Endothelial cell (in vitro differentiated cells): Measurements from ENCODE around the gene KMT2A. TPM values are rescaled to one million over a fixed set of nuclear protein-coding genes. Genes with fewer than 3 reads are reported as not detected.
A peak's percentile ranks its signal among the peaks of the same experiment; 100 is the strongest.

Experiments used
- DNase-seq: peaks from one replicate; pipeline ENCODE4 v3.0.0; 2021; ENCODE audit warnings: low spot score
- H3K27ac Mint-ChIP-seq: one replicate; pipeline ENCODE4 v1.8.0; 2021; ENCODE audit warnings: mixed read lengths, inconsistent platforms; ENCODE audit not compliant: unreplicated experiment
- H3K27me3 Mint-ChIP-seq: one replicate; pipeline ENCODE4 v1.8.0; 2021; ENCODE audit warnings: mild to moderate bottlenecking, moderate library complexity, mixed read lengths, inconsistent platforms; ENCODE audit not compliant: unreplicated experiment
- H3K36me3 Mint-ChIP-seq: one replicate; pipeline ENCODE4 v1.8.0; 2021; ENCODE audit warnings: mild to moderate bottlenecking, low read depth, mixed read lengths, inconsistent platforms; ENCODE audit not compliant: unreplicated experiment
- H3K4me1 Mint-ChIP-seq: one replicate; pipeline ENCODE4 v1.8.0; 2021; ENCODE audit warnings: mild to moderate bottlenecking, mixed read lengths, inconsistent platforms; ENCODE audit not compliant: unreplicated experiment
- H3K4me3 Mint-ChIP-seq: one replicate; pipeline ENCODE4 v1.8.0; 2021; ENCODE audit warnings: mild to moderate bottlenecking, mixed read lengths, inconsistent platforms; ENCODE audit not compliant: unreplicated experiment
- H3K9me3 Mint-ChIP-seq: one replicate; pipeline ENCODE4 v1.8.0; 2021; ENCODE audit warnings: mixed read lengths, inconsistent platforms; ENCODE audit not compliant: unreplicated experiment
- CTCF ChIP-seq: fragments of 200-600 bp; sonication (generic); IDR thresholded peaks from one replicate; pipeline ENCODE4 v1.5.0; 2021; ENCODE audit warnings: antibody characterized with exemption; ENCODE audit not compliant: unreplicated experiment
- total RNA-seq: library from RNA; stranded (reverse); fragmentation: NEBNext Ultra II Directional; extraction: Animal tissue kit (Norgen Biotek cat#: 25700); gene quantifications from one replicate; pipeline ENCODE4 v1.2.1, GENCODE V29; 2021; ENCODE audit not compliant: unreplicated experiment

Gene KMT2A
- total RNA-seq, 1 donor from 2014 or later, result 104 TPM

- TF ChIP-seq CTCF, result no peak
- H3K27me3 Mint-ChIP-seq, result peaks cover 6% of the 10 kb centered on the region
- H3K9me3 Mint-ChIP-seq, result no peaks in the 10 kb centered on the region
- H3K4me1 Mint-ChIP-seq, result peaks cover 50% of the 10 kb centered on the region
- H3K4me3 Mint-ChIP-seq, result peak overlapping the region; percentile 98
- no peaks in the 10 kb centered on the region for H3K36me3 Mint-ChIP-seq
- H3K27ac Mint-ChIP-seq, result peak overlapping the region; percentile 97
- peak; percentile 54 for DNase-seq
Observed at GRCh38 chr11:118438314-118438931, 2.1 kb downstream of the KMT2A start.

GRCh38 chr11:118439646-118440045 is 3.4 kb downstream of the KMT2A start:
- Mint-ChIP-seq H3K9me3 (no peaks in the 10 kb centered on the region), H3K4me1 (peaks cover 46% of the 10 kb centered on the region), H3K36me3 (no peaks in the 10 kb centered on the region), H3K27ac (peak overlapping the region; percentile 20), H3K27me3 (peaks cover 2% of the 10 kb centered on the region), H3K4me3 (peak overlapping the region; percentile 79)
- DNase-seq, result no peak
- no peak for TF ChIP-seq CTCF

- peak overlapping the region; percentile 6 for H3K4me3 Mint-ChIP-seq
- H3K27me3 Mint-ChIP-seq, result peaks cover 2% of the 10 kb centered on the region
- no peak for TF ChIP-seq CTCF
- H3K36me3 Mint-ChIP-seq, result peaks cover 3% of the 10 kb centered on the region
- H3K9me3 Mint-ChIP-seq, result no peaks in the 10 kb centered on the region
- no peak overlapping the region for H3K27ac Mint-ChIP-seq
- peaks cover 51% of the 10 kb centered on the region for H3K4me1 Mint-ChIP-seq
- DNase-seq, result no peak
Observed at GRCh38 chr11:118441770-118442275, 5.5 kb downstream of the KMT2A start.

- no peak overlapping the region for H3K4me3 Mint-ChIP-seq
- no peaks in the 10 kb centered on the region for H3K9me3 Mint-ChIP-seq
- peaks cover 2% of the 10 kb centered on the region for H3K27me3 Mint-ChIP-seq
- H3K27ac Mint-ChIP-seq, result no peak overlapping the region
- peaks cover 3% of the 10 kb centered on the region for H3K36me3 Mint-ChIP-seq
- no peak for TF ChIP-seq CTCF
- no peak for DNase-seq
- peaks cover 51% of the 10 kb centered on the region for H3K4me1 Mint-ChIP-seq
Observed at GRCh38 chr11:118442301-118442700, 6.0 kb downstream of the KMT2A start.

GRCh38 chr11:118442908-118443589 is 6.8 kb downstream of the KMT2A start:
- no peak for DNase-seq
- Mint-ChIP-seq H3K36me3 (peaks cover 3% of the 10 kb centered on the region), H3K27ac (no peak overlapping the region), H3K9me3 (no peaks in the 10 kb centered on the region), H3K4me1 (peaks cover 48% of the 10 kb centered on the region), H3K4me3 (no peak overlapping the region), H3K27me3 (no peaks in the 10 kb centered on the region)
- no peak for TF ChIP-seq CTCF
